GM19193 (cell line): Measurements from ENCODE around the gene CCSAP.

Source experiments
- POLR2A ChIP-seq: IDR thresholded peaks from 4 replicates; pipeline ENCODE4 v1.6.1; 2011; ENCODE audit not compliant: insufficient read depth, insufficient read length; ENCODE audit errors: extremely low read depth

CCSAP gene

GRCh38 chr1:229342656-229343569 is at the start of gene CCSAP:
CCSAP (minus strand) TSS chr1:229343047; CDS start chr1:229342465, 582 bp downstream.
- peak; percentile 51 for TF ChIP-seq POLR2A

- TF ChIP-seq POLR2A: no peak
These were observed 47.3 kb upstream of the CCSAP start for GRCh38 chr1:229390130-229390529.

GRCh38 chr1:229388897-229389580 is 46.2 kb upstream of the CCSAP start:
- no peak for TF ChIP-seq POLR2A

GRCh38 chr1:229385853-229386456 is 43.1 kb upstream of the CCSAP start:
- no peak for TF ChIP-seq POLR2A

- no peak for TF ChIP-seq POLR2A
These were observed 42.0 kb upstream of the CCSAP start for GRCh38 chr1:229384822-229385221.

- TF ChIP-seq POLR2A: no peak
These were observed 41.1 kb upstream of the CCSAP start for GRCh38 chr1:229383961-229384360.

GRCh38 chr1:229383188-229383587 is 40.3 kb upstream of the CCSAP start:
- TF ChIP-seq POLR2A: no peak

- TF ChIP-seq POLR2A: no peak
These were observed 38.4 kb upstream of the CCSAP start for GRCh38 chr1:229381234-229381633.

GRCh38 chr1:229380536-229381160 is 37.8 kb upstream of the CCSAP start:
- TF ChIP-seq POLR2A: no peak

- no peak for TF ChIP-seq POLR2A
These were observed 37.0 kb upstream of the CCSAP start for GRCh38 chr1:229379846-229380245.

GRCh38 chr1:229378586-229379367 is 35.9 kb upstream of the CCSAP start:
- TF ChIP-seq POLR2A: no peak

- no peak for TF ChIP-seq POLR2A
These were observed 34.6 kb upstream of the CCSAP start for GRCh38 chr1:229377429-229377828.

- no peak for TF ChIP-seq POLR2A
These were observed 33.7 kb upstream of the CCSAP start for GRCh38 chr1:229376521-229376920.

GRCh38 chr1:229374485-229374884 is 31.6 kb upstream of the CCSAP start:
- TF ChIP-seq POLR2A: no peak
